Left kidney (tissue), 2 donors: ENCODE measurements around the gene SAE1. TPM values are rescaled to one million over a fixed set of nuclear protein-coding genes. Genes with fewer than 3 reads are reported as not detected.
"Not testable (repeated sequence)": the region's sequence is repeated elsewhere in the genome, so short reads cannot be mapped to it uniquely, and the experiment has no call there.

Source experiments
- DNase-seq: peaks from one replicate; pipeline ENCODE4 v3.0.0-alpha.2; 2013
- polyA plus RNA-seq: library from polyadenylated mRNA; unstranded; fragments of 120-200 nt; gene quantifications from one replicate; pipeline ENCODE4 v1.2.1, GENCODE V29; 2013; ENCODE audit not compliant: insufficient read length

The SAE1 gene
- polyA plus RNA-seq, 1 donor: 121 TPM

- peak; percentile 77 for DNase-seq
These were observed 5.5 kb upstream of the SAE1 start for GRCh38 chr19:47124937-47125668.

GRCh38 chr19:47125669-47125938 is 5.0 kb upstream of the SAE1 start:
- DNase-seq: no peak

- DNase-seq: no peak
These were observed 1.1 kb upstream of the SAE1 start for GRCh38 chr19:47129579-47129978.

GRCh38 chr19:47130120-47130588 is 481 bp upstream of the SAE1 start:
- no peak for DNase-seq

- no peak for DNase-seq
These were observed 1.7 kb downstream of the SAE1 start for GRCh38 chr19:47132194-47132852.

- no peak for DNase-seq
These were observed 2.4 kb downstream of the SAE1 start for GRCh38 chr19:47133021-47133471.

- DNase-seq: no peak
These were observed 3.9 kb downstream of the SAE1 start for GRCh38 chr19:47134545-47134944.

- no peak for DNase-seq
These were observed 4.5 kb downstream of the SAE1 start for GRCh38 chr19:47135156-47135555.

GRCh38 chr19:47141252-47141651 is 10.6 kb downstream of the SAE1 start:
- not testable (repeated sequence) for DNase-seq

GRCh38 chr19:47141695-47142094 is 11.1 kb downstream of the SAE1 start:
- no peak for DNase-seq

- DNase-seq: no peak
These were observed 12.1 kb downstream of the SAE1 start for GRCh38 chr19:47142779-47143178.

GRCh38 chr19:47143322-47144073 is 12.9 kb downstream of the SAE1 start:
- no peak for DNase-seq

- no peak for DNase-seq
These were observed 14.0 kb downstream of the SAE1 start for GRCh38 chr19:47144630-47145029.

- no peak for DNase-seq
These were observed 15.2 kb downstream of the SAE1 start for GRCh38 chr19:47145639-47146486.

GRCh38 chr19:47146920-47147319 is 16.3 kb downstream of the SAE1 start:
- no peak for DNase-seq

GRCh38 chr19:47151627-47152026 is 21.0 kb downstream of the SAE1 start:
- no peak for DNase-seq

- no peak for DNase-seq
These were observed 21.6 kb downstream of the SAE1 start for GRCh38 chr19:47152205-47152604.

GRCh38 chr19:47152632-47153031 is 22.0 kb downstream of the SAE1 start:
- DNase-seq: no peak

GRCh38 chr19:47153266-47153665 is 22.6 kb downstream of the SAE1 start:
- DNase-seq: no peak

GRCh38 chr19:47155148-47155547 is 24.5 kb downstream of the SAE1 start:
- DNase-seq: no peak

GRCh38 chr19:47156861-47157430 is 26.3 kb downstream of the SAE1 start:
- no peak for DNase-seq
